ENCODE measurements around the gene HMCES. TPM values are rescaled to one million over a fixed set of nuclear protein-coding genes. Genes with fewer than 3 reads are reported as not detected.
A peak's percentile ranks its signal among the peaks of the same experiment; 100 is the strongest.
"Not testable (repeated sequence)": the region's sequence is repeated elsewhere in the genome, so short reads cannot be mapped to it uniquely, and the experiment has no call there.

Gene HMCES
- 100 to 1,000 TPM in 1 of 3 donors, 10 to 100 TPM in 2; 58.6 to 111 (median 78.1) TPM for polyA plus RNA-seq

- Mint-ChIP-seq H3K4me1 (peaks cover 28 to 37% of the 10 kb centered on the region in 2 donors), H3K9me3 (no peaks in the 10 kb centered on the region), H3K36me3 (peaks cover 12 to 36% (median 24%) of the 10 kb centered on the region in 3 donors), H3K27me3 (ENCODE audit: low read depth in 3 of 3) (peaks cover 0 to 8% (median 7%) of the 10 kb centered on the region in 3 donors), H3K4me3 (peak within 1 kb of the TSS; percentile 94 to 97 (median 95)), H3K27ac (peak within 1 kb of the TSS; percentile 93 to 99 (median 96))
- peak; percentile 93 to 95 (median 94) for DNase-seq
Measured at GRCh38 chr3:129278439-129278965, at the start of gene HMCES. Gene HMCES, plus strand, starts transcription at chr3:129278870. Its CDS starts 863 bp downstream, at chr3:129279733.

- H3K9me3 Mint-ChIP-seq = no peaks in the 10 kb centered on the region
- H3K27ac Mint-ChIP-seq = peak overlapping the region in 1 of 6 donors; percentile 52
- no peak for DNase-seq
- H3K36me3 Mint-ChIP-seq = no peaks in the 10 kb centered on the region
- no peak overlapping the region for H3K4me3 Mint-ChIP-seq
- H3K27me3 Mint-ChIP-seq (ENCODE audit: low read depth in 3 of 3) = peaks cover 4 to 7% (median 4%) of the 10 kb centered on the region in 3 donors
- peaks cover 12 to 14% of the 10 kb centered on the region in 2 donors for H3K4me1 Mint-ChIP-seq
Measured at GRCh38 chr3:129228891-129229585, 49.6 kb upstream of the HMCES start.

GRCh38 chr3:129230311-129231019 lies 48.2 kb upstream of the HMCES start:
- no peaks in the 10 kb centered on the region for H3K36me3 Mint-ChIP-seq
- peaks cover 4 to 7% (median 4%) of the 10 kb centered on the region in 3 donors for H3K27me3 Mint-ChIP-seq (ENCODE audit: low read depth in 3 of 3)
- no peaks in the 10 kb centered on the region for H3K9me3 Mint-ChIP-seq
- peaks cover 6% of the 10 kb centered on the region in 2 donors for H3K4me1 Mint-ChIP-seq
- H3K27ac Mint-ChIP-seq = no peak overlapping the region
- no peak for DNase-seq
- H3K4me3 Mint-ChIP-seq = no peak overlapping the region

- H3K27ac Mint-ChIP-seq = peak overlapping the region in 1 of 6 donors; percentile 40
- H3K27me3 Mint-ChIP-seq (ENCODE audit: low read depth in 3 of 3) = peaks cover 4 to 7% (median 4%) of the 10 kb centered on the region in 3 donors
- no peaks in the 10 kb centered on the region for H3K36me3 Mint-ChIP-seq
- no peak overlapping the region for H3K4me3 Mint-ChIP-seq
- peaks cover 6% of the 10 kb centered on the region in 2 donors for H3K4me1 Mint-ChIP-seq
- DNase-seq = no peak
- H3K9me3 Mint-ChIP-seq = no peaks in the 10 kb centered on the region
Measured at GRCh38 chr3:129231331-129232119, 47.1 kb upstream of the HMCES start.

GRCh38 chr3:129233538-129233937 lies 45.1 kb upstream of the HMCES start:
- Mint-ChIP-seq H3K27ac (peak overlapping the region in 5 of 6 donors; percentile 0 to 66 (median 15)), H3K4me3 (peak overlapping the region in 1 of 5 donors; percentile 4), H3K36me3 (no peaks in the 10 kb centered on the region), H3K27me3 (ENCODE audit: low read depth in 3 of 3) (peaks cover 0 to 7% (median 0%) of the 10 kb centered on the region in 3 donors), H3K4me1 (peaks cover 6% of the 10 kb centered on the region in 2 donors), H3K9me3 (no peaks in the 10 kb centered on the region)
- no peak for DNase-seq

GRCh38 chr3:129234441-129234840 lies 44.2 kb upstream of the HMCES start:
- no peak overlapping the region for H3K4me3 Mint-ChIP-seq
- no peaks in the 10 kb centered on the region for H3K9me3 Mint-ChIP-seq
- peaks cover 6 to 9% of the 10 kb centered on the region in 2 donors for H3K4me1 Mint-ChIP-seq

GRCh38 chr3:129235344-129235917 lies 43.2 kb upstream of the HMCES start:
- Mint-ChIP-seq H3K4me3 (no peak overlapping the region), H3K4me1 (peaks cover 6 to 9% of the 10 kb centered on the region in 2 donors), H3K36me3 (no peaks in the 10 kb centered on the region), H3K27me3 (ENCODE audit: low read depth in 3 of 3) (peaks cover 0 to 7% (median 0%) of the 10 kb centered on the region in 3 donors), H3K9me3 (no peaks in the 10 kb centered on the region), H3K27ac (no peak overlapping the region)
- DNase-seq = no peak

More at GRCh38 chr3:129234441-129234840, 44.2 kb upstream of the HMCES start:
- no peaks in the 10 kb centered on the region for H3K36me3 Mint-ChIP-seq
- no peak for DNase-seq
- H3K27me3 Mint-ChIP-seq (ENCODE audit: low read depth in 3 of 3) = peaks cover 0 to 7% (median 0%) of the 10 kb centered on the region in 3 donors
- no peak overlapping the region for H3K27ac Mint-ChIP-seq

GRCh38 chr3:129238945-129239705 lies 39.5 kb upstream of the HMCES start:
- H3K9me3 Mint-ChIP-seq = no peaks in the 10 kb centered on the region
- peaks cover 0 to 3% of the 10 kb centered on the region in 2 donors for H3K4me1 Mint-ChIP-seq
- peak overlapping the region in 2 of 6 donors; percentile 16 to 69 for H3K27ac Mint-ChIP-seq
- H3K36me3 Mint-ChIP-seq = no peaks in the 10 kb centered on the region
- no peaks in the 10 kb centered on the region for H3K27me3 Mint-ChIP-seq (ENCODE audit: low read depth in 3 of 3)
- no peak for DNase-seq
- no peak overlapping the region for H3K4me3 Mint-ChIP-seq

- no peak for DNase-seq
- H3K4me3 Mint-ChIP-seq = no peak overlapping the region
- H3K27ac Mint-ChIP-seq = peak overlapping the region in 1 of 6 donors; percentile 63
- H3K36me3 Mint-ChIP-seq = no peaks in the 10 kb centered on the region
- H3K27me3 Mint-ChIP-seq (ENCODE audit: low read depth in 3 of 3) = no peaks in the 10 kb centered on the region
- peaks cover 0 to 3% of the 10 kb centered on the region in 2 donors for H3K4me1 Mint-ChIP-seq
- H3K9me3 Mint-ChIP-seq = no peaks in the 10 kb centered on the region
Measured at GRCh38 chr3:129239991-129240390, 38.7 kb upstream of the HMCES start.

GRCh38 chr3:129240436-129240835 lies 38.2 kb upstream of the HMCES start:
- Mint-ChIP-seq H3K27me3 (ENCODE audit: low read depth in 3 of 3) (no peaks in the 10 kb centered on the region), H3K27ac (no peak overlapping the region), H3K9me3 (no peaks in the 10 kb centered on the region), H3K4me1 (peaks cover 2 to 5% of the 10 kb centered on the region in 2 donors), H3K36me3 (no peaks in the 10 kb centered on the region), H3K4me3 (no peak overlapping the region)
- DNase-seq = no peak

- no peak overlapping the region for H3K4me3 Mint-ChIP-seq
- H3K9me3 Mint-ChIP-seq = no peaks in the 10 kb centered on the region
- peak overlapping the region in 1 of 6 donors; percentile 66 for H3K27ac Mint-ChIP-seq
- no peaks in the 10 kb centered on the region for H3K36me3 Mint-ChIP-seq
- H3K27me3 Mint-ChIP-seq (ENCODE audit: low read depth in 3 of 3) = peaks cover 10 to 14% (median 10%) of the 10 kb centered on the region in 3 donors
- peaks cover 27 to 30% of the 10 kb centered on the region in 2 donors for H3K4me1 Mint-ChIP-seq
- no peak for DNase-seq
Measured at GRCh38 chr3:129245141-129245540, 33.5 kb upstream of the HMCES start.

- Mint-ChIP-seq H3K4me3 (peak overlapping the region in 1 of 5 donors; percentile 20), H3K27me3 (ENCODE audit: low read depth in 3 of 3) (peaks cover 10 to 14% (median 12%) of the 10 kb centered on the region in 3 donors), H3K4me1 (peaks cover 32 to 37% of the 10 kb centered on the region in 2 donors), H3K27ac (peak overlapping the region in 4 of 6 donors; percentile 16 to 66 (median 47))
- not testable (repeated sequence) for H3K36me3 Mint-ChIP-seq, H3K9me3 Mint-ChIP-seq
- peak; percentile 74 to 82 (median 80) for DNase-seq
Measured at GRCh38 chr3:129245641-129246306, 32.9 kb upstream of the HMCES start.
